ENCODE results near the gene ATP4B.

DNA sequence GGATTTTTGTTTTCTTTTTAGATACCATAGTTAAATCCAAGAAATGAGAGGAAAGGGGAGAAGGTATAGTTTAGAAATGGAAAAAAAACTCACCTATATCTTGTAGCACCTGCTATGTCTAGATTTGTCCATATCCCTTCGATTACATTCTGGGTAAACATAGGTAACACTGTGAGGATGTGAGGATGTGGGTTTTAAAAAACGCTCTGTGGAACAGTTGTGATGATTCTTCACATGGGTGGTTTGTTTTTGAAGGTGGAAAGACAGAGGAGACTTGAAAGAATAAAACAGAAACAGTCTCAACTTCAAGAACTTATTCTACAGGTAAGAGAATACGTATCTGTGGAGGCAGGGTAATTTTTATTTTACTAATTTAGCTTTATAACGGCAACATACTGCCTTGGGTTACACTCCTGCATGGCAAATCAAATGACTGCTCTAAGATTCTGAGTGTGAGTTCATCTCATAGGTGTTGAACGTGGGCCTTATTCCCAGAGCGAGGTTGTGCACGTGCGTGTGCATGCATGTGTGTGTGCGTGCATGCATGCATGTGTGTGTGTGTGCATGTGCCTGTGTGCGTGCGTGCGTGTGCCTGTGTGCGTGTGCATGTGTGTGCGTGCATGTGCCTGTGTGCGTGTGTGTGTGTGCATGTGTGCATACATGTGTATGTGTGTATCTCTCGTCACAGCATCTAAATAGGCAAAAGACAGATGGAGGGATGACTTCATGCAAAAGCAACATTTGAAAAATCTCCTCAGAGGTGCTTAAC is 23.5 kb downstream of the ATP4B start:
- TF ChIP-seq, protein P1, sequence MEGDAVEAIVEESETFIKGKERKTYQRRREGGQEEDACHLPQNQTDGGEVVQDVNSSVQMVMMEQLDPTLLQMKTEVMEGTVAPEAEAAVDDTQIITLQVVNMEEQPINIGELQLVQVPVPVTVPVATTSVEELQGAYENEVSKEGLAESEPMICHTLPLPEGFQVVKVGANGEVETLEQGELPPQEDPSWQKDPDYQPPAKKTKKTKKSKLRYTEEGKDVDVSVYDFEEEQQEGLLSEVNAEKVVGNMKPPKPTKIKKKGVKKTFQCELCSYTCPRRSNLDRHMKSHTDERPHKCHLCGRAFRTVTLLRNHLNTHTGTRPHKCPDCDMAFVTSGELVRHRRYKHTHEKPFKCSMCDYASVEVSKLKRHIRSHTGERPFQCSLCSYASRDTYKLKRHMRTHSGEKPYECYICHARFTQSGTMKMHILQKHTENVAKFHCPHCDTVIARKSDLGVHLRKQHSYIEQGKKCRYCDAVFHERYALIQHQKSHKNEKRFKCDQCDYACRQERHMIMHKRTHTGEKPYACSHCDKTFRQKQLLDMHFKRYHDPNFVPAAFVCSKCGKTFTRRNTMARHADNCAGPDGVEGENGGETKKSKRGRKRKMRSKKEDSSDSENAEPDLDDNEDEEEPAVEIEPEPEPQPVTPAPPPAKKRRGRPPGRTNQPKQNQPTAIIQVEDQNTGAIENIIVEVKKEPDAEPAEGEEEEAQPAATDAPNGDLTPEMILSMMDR (IDR thresholded peaks at IDR 0.05), result no peak
- TF ChIP-seq ZFX (IDR thresholded peaks at IDR 0.05; ENCODE audit: borderline replicate concordance), result no peak
